ENCODE data around the gene TRAPPC1. TPM values are rescaled to one million over a fixed set of nuclear protein-coding genes. Genes with fewer than 3 reads are reported as not detected.

TRAPPC1 gene
- total and polyA plus RNA-seq, 2 donors (not counting 3 experiments of a cell fraction or from before 2014, with no cell fraction given), result 146 to 250 TPM

GRCh38 chr17:7922845-7923628 lies 8.7 kb downstream of the TRAPPC1 start:
- dilution Hi-C loops (cut with MboI; ENCODE audit: extremely low pct_ligation_motif_present, low sequenced_read_pairs), result no loop called here
- H3K9ac ChIP-seq (replicated peaks; ENCODE audit: extremely low read depth, insufficient read depth, low read length), result peak overlapping the region; percentile 40
- no peaks in the 10 kb centered on the region for H3K9me1 ChIP-seq (replicated peaks; ENCODE audit: control insufficient read depth, extremely low read depth, insufficient read depth, low read length)
- H3K4me3 ChIP-seq (replicated peaks in 1 of 3; ENCODE audit: insufficient read depth in 1 of 3, low read depth in 1 of 3, low read length in 3 of 3), result peak overlapping the region in 2 of 3 experiments; percentile 25 to 34
- ChIA-PET POLR2A (no interaction called here), CTCF (interaction anchor here (0.7 to 1.5 kb wide), 4 partner anchors 10 to 135 kb away, joined by 3 to 4 read pairs (median 4); no protein-coding TSS in a partner anchor)
- peak overlapping the region; percentile 76 for H2AFZ ChIP-seq (ENCODE audit: low read depth, low read length)
- H3K79me2 ChIP-seq (ENCODE audit: control insufficient read depth, insufficient read depth, low read length), result no peaks in the 10 kb centered on the region
- H3K36me3 ChIP-seq (ENCODE audit: control insufficient read depth in 2 of 2, extremely low read depth in 1 of 2, insufficient read depth in 2 of 2, low read length in 2 of 2), result no peaks in the 10 kb centered on the region
- H3K27ac ChIP-seq (ENCODE audit: insufficient read depth, low read depth, low read length), result no peak overlapping the region
- no peaks in the 10 kb centered on the region for H3K9me3 ChIP-seq (replicated peaks; ENCODE audit: control insufficient read depth, insufficient read depth, low read length)
- peak; percentile 91 for FAIRE-seq
- DNase-seq (ENCODE audit: low read depth, low spot score), result peak; percentile 83
- BruUV-seq (replicated peaks), result no TSS peak
- H3K4me1 ChIP-seq (ENCODE audit: control insufficient read depth, extremely low read depth, insufficient read depth, low read length), result peaks cover 13% of the 10 kb centered on the region
- H3K27me3 ChIP-seq (ENCODE audit: control insufficient read depth in 2 of 2, insufficient read depth in 2 of 2, low read length in 2 of 2), result no peaks in the 10 kb centered on the region
- H3K4me2 ChIP-seq (ENCODE audit: insufficient read depth, low read length), result peak overlapping the region; percentile 38
- TF ChIP-seq POLR2AphosphoS5 (IDR thresholded peaks at IDR 0.05; ENCODE audit: insufficient read depth, low read depth, low read length), result peak; percentile 54
- TF ChIP-seq, protein P1, sequence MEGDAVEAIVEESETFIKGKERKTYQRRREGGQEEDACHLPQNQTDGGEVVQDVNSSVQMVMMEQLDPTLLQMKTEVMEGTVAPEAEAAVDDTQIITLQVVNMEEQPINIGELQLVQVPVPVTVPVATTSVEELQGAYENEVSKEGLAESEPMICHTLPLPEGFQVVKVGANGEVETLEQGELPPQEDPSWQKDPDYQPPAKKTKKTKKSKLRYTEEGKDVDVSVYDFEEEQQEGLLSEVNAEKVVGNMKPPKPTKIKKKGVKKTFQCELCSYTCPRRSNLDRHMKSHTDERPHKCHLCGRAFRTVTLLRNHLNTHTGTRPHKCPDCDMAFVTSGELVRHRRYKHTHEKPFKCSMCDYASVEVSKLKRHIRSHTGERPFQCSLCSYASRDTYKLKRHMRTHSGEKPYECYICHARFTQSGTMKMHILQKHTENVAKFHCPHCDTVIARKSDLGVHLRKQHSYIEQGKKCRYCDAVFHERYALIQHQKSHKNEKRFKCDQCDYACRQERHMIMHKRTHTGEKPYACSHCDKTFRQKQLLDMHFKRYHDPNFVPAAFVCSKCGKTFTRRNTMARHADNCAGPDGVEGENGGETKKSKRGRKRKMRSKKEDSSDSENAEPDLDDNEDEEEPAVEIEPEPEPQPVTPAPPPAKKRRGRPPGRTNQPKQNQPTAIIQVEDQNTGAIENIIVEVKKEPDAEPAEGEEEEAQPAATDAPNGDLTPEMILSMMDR (IDR thresholded peaks at IDR 0.05; ENCODE audit: extremely low read depth in 1 of 2, insufficient read depth in 1 of 2, low read depth in 1 of 2, low read length in 2 of 2), result peak in 1 of 2 donors; percentile 13
- TF ChIP-seq FOS (IDR thresholded peaks at IDR 0.05; ENCODE audit: borderline replicate concordance, insufficient read depth, low read length), result no peak
- TF ChIP-seq, protein P2, sequence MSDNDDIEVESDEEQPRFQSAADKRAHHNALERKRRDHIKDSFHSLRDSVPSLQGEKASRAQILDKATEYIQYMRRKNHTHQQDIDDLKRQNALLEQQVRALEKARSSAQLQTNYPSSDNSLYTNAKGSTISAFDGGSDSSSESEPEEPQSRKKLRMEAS (IDR thresholded peaks at IDR 0.05; ENCODE audit: insufficient read depth, insufficient read length), result no peak
- TF ChIP-seq POLR2A (IDR thresholded peaks at IDR 0.05; ENCODE audit: low read depth, low read length), result peak; percentile 42
- no peak for TF ChIP-seq GATA2 (IDR thresholded peaks at IDR 0.05; ENCODE audit: insufficient read depth, insufficient read length, low read depth, low read length)
- TF ChIP-seq EZH2 (IDR thresholded peaks at IDR 0.05; ENCODE audit: borderline replicate concordance, low read depth, low read length, severe bottlenecking), result no peak
- no peak for TF ChIP-seq MYC (IDR thresholded peaks at IDR 0.05; ENCODE audit: low read depth, low read length)
- no peak for TF ChIP-seq JUN (IDR thresholded peaks at IDR 0.05; ENCODE audit: borderline replicate concordance, insufficient read depth, insufficient read length, low read depth)
- intact Hi-C loops (cut with micrococcal nuclease), result no loop called here
- no peaks in the 10 kb centered on the region for H4K20me1 ChIP-seq (replicated peaks; ENCODE audit: control insufficient read depth, extremely low read depth, insufficient read depth, low read length)

All from endothelial cell of umbilical vein (primary cell).